Fibroblast of skin of left quadriceps (primary cell): ENCODE results near the gene SEH1L.
"Not testable (repeated sequence)": the region's sequence is repeated elsewhere in the genome, so short reads cannot be mapped to it uniquely, and the experiment has no call there.

Experiments used
- DNase-seq, 2 experiments: peaks; one replicate each; pipeline ENCODE4 v3.0.0-alpha.2; 2013; ENCODE audit warnings: low read depth in 2 of 2

Gene SEH1L

DNA sequence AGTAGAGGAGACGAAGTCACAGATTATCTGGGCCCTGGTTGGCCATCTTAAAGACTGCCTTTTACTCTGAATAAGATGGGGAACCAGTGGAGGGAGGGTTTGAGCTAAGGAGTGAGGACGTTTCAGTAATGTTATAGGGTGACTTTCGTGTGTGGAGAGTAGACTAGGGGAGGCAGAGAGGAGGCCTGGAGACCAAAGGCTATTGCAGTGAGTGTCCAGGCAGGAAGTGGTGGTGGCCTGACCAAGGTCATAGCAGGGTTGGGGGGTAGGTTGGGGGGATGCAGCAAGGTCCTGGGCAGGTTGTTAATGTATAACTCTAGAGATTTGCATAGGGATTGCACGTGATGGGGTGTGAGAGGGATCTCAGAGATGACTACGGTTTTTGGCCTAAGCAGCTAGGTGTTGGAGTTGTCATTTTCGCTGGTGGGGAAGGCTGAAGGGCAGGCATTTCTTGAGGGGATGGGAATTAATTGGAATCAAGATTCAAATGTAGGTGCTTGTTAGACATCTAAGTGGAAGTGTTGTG, 48.2 kb downstream of the SEH1L start:
- DNase-seq = no peak

DNA sequence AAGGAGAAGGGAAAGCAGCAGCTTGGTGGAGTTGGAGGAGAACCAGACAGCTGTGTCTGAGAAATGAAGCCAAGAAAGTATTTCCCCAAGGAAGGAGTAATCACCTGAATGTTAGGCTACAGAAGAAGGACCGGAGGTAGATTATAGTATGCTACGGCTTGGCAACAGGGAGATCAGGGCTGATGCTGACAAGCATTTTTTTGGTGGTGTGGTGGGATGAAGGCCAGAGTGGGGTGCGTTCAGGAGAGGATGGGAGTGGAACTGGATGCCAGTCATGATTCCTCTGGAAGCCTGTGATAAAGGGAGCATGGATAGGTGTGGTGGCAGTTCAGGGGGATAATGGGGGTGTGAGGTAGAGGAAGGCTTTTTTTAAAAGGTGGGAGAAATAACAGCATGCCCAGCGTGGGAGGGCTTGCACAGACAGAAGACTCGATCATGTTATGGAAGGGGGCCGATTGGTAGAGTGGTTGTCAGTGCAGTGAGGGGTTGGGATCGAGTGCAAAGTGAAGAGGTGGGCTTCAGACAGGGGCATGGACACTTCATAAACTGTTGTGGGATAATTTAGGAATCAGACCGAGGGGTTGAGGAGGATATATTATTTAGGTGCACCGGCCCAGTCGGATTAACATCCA, 49.0 kb downstream of the SEH1L start:
- DNase-seq = no peak

DNA sequence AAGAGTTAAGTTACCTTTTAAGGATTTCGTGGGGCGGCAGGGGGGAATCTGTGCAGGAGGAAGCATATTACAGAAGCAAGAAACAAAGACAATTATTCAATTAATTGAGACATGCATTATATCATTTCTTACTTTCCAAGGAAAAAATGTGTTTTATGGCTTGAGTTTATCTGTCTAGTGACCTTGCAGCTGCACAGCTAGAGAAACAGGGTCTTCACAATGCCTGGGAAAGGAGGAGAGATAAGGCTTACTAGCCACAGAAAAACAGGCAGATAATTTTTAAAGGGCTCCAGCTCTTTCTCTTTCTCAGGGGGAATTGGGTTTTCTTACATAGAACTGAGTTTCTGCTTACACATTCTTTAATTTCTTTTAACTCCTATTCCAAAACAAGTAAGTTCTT, 49.5 kb downstream of the SEH1L start:
- DNase-seq = not testable (repeated sequence)

DNA sequence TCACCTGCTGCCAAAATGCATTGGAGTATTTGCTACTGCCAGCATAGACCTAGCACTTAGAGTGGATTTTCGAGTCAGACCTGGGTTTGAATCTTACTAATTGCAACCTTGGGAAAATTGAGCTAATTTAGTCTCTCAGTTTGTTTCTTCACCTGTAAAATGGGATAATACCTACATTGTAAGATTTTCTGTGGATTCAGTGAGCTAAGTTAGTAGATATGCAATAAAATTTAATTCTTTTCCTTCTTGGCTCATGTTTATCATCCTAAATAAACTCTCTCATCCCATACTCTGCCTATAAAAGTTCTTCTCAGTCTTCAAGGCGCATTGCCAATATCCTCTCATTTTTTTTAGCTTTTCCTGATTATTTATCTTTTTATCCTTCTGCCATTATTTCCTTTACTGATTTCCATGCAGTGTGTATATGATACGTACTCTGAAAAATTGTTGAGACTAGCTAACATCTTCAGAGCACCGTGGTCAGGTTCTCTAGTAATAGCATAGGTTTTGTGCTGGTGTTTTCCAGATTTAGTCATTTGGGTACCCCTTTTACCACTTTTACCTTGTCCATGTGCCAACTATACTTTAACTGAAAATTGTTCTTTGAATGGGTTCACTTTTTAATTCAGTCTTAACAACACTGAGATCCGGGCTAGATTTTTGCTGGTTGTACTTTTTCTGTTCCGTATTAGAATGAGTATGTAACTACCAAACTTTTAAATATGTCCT, 50.7 kb downstream of the SEH1L start:
- no peak for DNase-seq

DNA sequence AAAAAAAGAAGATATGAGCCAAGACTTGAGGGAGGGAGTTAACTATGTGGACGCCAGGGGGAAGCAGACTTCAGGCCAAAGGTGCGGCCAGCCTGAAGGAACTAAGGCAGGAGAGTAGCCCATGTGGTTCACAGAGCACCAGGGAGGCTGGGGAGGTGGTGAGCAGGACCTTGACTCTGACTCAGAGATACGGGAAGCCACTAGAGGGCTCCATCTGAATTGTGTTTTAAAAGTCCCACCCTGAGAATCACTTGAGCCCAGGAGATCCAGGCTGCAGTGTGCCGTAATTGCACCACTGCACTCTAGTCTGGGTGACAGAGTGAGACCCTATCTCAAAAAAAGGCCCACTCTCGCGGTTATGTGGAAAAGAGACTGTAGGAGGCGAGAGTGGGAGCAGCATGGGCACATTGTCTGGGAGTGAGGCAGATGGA, 55.7 kb downstream of the SEH1L start:
- DNase-seq = peak; percentile 24 to 32

DNA sequence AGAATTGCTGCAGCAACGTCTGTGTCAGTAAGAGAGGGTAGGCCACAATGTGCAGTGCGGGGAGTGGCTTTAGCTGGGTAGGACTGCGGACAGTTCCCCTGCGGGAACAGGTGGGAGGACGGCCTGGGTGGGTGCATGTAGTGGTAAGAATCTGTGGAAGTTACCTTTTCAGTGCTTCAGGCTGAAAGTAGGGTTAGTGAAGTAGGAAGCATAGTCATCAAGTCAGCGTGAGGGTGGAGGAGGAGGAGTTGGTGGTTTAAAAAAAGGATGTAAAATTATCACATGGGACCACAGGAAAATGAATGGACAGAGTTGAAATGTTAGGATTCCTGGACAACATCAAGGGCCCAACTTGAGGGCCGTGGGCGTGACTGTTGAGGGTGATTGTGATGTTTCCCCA, 56.6 kb downstream of the SEH1L start:
- no peak for DNase-seq

DNA sequence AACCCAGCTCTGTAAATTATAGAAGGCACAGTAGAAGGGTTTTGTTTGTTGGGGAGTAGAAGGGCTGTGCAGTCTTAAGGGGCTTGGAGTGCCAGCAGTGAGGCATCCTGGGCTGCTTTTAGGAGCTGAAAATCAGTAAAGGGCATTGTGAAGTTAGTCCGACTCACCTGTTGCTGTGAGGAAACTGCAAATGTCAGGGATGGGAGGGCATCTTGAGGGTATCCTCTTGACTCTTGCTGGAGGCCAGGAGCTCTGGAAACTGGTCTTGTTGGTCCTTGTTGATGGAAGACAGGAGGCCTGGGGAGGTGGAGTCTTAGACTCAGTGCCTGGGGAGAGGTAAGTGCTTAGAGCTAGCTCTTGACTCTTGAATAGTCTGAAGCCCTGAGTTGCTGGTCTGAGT, 57.5 kb downstream of the SEH1L start:
- DNase-seq = no peak

DNA sequence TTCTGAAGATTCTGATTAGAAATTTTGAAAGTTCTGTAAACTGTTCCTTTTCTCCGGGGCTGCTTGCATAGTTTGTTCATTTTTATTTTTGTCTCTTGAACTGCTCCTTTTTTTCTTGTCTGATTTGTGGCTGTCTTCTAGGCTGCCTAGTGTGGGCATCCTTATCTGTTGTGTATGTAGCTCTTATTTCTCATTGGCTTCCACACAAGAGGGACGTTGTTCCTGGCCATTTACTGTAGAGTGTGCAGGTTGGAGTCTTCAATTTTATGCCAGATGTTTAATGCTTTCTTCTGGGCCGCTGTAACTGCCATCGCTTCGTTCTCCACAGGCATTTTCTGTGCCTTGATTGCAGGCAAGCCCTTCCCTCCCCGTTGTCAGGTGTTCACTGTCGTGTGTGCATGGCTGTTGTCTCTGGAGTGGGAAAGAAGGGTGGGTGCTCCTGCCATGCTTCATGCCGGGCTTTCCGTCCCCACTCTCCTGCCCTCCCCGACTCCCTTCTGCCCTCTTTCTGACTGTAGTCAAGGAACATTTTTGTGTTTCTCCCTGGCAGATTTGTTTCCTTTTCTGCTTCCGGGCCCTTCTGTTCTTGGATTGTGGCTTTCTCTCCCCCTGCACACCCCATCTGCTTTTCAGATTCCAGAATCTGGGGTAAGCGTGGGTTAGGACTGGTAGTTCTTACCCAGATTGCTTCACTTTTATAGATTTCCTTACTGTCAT, 58.9 kb downstream of the SEH1L start:
- no peak for DNase-seq

DNA sequence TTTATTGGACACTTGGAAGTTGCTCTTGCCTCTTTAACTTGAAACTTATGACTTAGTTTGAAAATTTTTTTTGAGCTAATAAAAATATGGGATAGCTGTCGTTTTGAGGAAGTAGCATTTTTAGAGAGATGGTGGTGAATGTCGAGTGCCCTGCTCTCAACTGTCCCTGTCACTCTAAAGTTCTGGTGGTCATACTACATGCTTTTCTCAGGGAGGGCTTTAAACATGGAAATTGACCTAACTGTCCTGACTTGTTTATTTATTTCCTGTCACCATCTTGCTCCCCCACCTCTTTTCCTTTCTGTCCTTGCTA, 59.4 kb downstream of the SEH1L start:
- no peak for DNase-seq

DNA sequence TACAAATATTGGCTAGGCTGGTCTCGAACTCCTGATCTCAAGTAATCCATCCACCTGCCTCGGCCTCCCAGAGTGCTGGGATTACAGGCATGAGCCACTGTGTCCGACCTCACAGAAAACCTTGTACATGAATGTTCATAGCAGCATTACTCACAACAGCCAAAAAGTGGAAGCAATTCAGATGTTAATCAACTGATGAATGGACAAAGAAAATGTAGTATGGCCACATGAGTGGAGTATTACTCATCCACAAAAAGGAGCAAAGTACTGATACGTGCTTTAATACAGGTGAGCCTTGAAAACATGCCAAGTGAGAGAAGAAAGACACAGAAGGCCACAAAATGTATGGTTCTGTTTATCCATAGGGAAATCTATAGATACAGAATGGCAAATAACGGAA, 63.9 kb downstream of the SEH1L start:
- no peak for DNase-seq

DNA sequence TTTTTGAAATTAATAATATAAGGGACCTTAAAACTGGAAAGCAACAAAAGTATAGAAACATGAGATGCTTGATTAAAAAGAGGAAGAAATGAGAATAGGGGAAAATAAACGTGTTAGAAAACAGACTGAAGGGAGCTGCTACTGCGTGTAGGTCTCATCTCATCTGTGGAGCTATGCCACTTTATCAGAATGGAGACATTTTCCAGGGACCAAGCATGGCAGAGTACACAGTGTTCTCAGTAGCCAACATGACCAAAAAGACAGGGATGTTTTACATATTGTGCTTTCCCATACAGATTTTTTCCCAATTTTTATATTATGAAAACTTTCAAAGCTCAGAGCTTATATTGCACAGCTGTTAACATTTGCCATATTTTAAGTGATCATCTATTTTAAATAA, 66.4 kb downstream of the SEH1L start:
- no peak for DNase-seq

DNA sequence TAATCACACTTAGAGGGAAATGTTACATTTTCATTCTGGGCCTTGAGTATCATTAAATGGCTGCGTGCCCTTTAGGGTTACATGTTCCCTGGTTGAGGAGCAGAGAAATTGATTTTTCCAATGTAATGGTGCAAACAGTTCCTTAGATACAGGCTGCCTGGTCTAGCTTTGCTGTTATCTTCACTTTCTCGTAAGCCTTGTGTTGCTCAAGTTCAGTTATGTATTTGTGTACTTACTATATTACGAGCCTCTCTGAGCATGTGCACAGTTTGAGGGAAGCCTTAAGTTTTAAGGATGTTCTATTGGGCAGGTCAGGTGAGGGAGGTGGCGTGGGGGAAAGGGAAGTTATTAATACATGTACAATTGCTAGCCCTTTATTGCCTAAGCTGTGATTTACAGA, 67.0 kb downstream of the SEH1L start:
- no peak for DNase-seq

DNA sequence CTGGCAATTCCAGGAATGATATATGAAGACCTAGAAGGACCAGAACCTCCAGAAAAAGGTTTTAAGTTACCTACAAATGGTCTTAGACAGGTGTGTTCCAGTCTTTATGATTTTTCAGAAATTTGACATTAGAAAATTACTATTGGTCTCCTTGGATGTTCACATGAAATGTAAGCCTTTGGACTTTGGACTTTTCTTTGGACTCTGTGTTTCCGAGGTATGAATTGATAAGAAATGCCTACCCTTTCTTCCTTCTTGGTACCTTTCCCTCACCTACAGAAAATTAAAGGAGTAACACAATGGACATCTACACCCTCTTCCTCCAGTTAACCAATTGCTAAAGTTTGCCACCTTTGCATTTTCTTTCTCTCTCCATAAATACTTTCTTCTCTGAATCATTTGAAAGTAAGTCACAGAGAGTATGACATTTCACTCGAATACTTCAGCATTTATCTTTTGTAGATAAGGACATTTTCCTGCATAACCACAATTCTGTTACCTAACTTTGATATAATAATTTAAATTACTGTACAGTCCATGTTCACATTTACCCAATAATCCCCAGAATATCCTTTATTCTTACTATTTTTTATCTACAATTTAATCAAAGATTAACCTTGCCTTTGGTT, 69.5 kb downstream of the SEH1L start:
- DNase-seq = no peak

DNA sequence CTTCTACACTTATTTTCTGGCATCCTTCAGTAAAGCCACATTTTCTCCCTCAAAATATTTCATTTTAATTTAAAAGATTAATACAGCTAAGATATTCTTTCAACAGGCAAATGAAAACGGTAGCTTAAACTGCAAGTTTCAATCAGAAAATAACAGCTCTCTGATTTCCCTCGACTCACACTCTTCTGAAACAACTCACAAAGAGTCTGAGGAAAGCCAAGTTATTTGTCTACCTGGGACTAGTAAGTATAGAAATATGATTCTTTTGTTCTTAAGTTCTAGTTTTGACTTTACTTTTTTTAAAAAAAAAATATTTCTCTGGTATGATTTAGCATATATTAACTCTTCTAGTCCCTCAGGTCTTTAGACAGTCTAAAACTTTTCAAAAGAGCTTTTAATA, 70.6 kb downstream of the SEH1L start:
- DNase-seq = no peak

DNA sequence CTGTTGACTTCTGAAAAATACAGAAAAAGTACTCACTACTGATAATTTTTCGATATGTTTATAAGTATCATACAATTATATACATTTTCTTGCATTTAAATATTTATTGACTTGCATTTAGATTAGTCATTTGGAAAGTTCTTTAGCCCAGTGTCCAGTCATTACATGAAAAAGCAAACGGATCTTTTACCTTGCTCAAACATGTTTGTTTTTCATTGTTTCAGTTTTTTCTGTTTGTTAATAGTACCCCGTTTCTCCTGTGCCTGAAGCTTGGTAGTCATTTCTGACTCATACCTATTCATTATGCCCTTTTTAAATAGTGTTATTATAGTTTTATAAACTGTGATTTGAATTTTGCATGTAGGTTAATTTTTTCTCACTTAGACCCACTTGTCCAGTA, 71.5 kb downstream of the SEH1L start:
- DNase-seq = no peak

DNA sequence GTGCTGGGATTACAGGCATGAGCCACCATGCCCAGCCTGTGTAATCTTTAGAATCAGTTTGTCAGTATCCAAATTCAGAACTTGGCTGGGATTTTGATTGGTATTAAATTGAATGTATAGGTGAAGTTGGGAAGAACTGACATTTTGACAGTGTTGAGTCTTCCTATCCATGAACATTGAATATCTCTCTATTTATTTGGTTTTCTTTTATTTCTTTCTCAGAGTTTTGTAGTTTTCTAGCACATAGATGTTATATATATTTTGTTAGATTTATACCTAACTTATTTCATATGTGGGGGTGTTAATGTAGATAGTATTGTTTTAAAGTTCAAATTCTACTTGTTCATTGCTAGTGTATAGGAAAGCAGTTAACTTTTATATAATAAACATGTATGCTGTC, 74.8 kb downstream of the SEH1L start:
- no peak for DNase-seq

DNA sequence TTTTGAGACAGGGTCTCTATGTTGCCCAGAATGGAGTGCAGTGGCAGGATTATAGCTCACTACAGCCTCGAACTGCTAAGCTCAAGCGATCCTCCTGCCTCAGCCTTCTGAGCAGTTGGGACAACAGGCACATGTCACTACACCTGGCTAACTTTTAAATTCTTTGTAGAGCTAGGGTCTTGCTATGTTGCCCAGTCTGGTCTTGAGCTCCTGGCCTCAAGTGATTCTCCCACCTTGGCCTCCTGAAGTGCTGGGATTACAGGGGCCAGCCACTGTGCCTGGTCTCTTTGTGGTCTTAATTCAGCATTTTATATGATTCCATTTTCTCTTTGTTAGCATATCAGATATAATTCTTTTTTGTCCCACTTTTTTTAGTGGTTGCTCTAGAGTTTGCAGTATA, 77.4 kb downstream of the SEH1L start:
- no peak for DNase-seq

DNA sequence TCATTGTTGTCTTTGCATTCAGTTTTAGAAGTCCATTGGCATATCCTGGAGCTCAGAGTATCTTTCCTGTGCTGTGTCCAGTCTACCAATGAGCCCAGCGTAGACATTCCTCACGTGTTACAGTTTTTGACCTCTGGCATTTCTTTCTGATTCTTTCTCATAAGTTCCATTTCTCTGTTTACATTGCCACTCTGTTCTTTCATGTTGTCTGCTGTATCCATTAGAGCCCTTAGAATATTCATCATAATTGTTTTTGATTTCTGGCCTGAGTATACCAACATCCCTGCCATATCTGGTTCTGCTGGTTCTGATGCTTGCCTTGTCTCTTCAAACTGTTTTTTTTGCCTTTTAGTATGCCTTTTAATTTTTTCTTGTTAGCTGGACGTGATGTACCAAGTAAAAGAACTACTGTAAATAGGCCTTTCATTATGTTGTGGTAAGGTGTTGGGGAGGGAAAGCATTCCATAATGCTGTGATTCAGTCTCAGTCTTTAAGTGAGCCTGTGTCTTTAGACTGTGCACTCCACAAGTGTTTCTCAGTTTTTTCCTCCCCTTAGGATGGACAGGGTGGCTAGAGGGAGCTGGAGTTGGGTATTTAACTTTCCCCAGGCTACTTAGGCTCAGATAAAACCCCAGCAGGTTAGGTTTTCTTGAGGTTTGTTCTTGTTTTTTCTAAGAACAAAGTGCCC, 78.9 kb downstream of the SEH1L start:
- no peak for DNase-seq

DNA sequence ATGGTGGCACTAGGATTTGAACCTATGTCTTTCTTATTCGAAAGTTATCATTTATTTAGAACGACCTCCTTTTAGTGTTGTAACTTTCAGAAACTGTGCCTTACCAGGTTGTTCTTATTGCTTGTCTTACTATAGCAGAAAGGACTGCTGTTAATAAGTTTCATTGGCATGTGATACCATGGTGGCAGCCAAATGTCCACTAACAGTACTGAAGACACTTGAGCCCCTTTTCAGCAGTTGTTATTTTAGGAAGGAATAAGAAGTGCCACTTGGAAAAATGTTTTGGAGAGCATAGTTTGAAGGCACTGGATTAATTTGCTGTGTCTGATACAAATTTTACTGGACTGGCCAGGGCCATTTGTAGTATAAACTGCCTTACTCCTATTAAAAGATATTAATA, 81.1 kb downstream of the SEH1L start:
- DNase-seq = no peak

DNA sequence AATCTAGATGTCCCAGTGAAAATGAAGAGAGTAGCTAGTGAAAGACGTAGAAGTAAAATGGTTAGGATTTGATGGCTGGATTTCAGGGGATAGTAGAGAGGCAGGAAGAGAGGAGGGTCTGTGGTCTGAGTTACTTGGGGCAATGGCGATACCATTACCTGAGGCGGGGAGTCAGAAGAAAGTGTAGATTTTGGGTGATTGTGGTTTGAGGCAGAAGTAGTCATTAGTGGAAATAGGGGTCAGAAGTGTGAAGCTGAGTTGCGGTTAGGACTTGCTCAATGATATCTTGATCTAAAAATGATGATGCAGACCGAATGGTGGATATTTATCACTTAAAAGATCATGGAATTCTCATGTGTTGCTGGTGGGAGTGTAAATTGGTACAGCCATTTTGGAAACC, 84.4 kb downstream of the SEH1L start:
- no peak for DNase-seq

DNA sequence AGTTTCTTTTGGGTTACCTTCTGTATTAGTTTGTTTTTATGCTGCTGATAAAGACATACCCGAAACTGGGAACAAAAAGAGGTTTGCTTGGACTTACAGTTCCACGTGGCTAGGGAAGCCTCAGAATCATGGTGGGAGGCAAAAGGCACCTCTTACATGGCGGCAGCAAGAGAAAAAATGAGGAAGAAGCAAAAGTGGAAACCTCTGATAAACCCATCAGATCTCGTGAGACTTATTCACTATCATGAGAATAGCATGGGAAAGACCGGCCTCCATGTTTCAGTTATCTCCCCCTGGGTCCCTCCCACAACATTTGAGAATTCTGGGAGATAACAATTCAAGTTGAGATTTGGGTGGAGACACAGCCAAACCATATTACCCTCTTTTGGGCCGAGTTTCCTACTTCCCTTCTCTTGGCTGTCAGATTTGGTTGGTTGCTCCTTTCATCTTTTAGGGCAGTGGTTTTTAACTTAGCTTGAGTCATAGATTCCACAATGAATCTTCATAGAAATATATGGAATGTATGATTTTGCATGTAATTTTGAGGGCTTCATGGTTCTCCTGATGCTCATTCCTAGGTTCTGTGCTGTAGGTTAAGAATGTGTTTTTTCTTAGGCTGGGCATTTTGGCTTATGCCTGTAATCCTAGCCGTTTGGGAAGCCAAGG, 87.6 kb downstream of the SEH1L start:
- peak in 1 of 2 experiments; percentile 3 for DNase-seq
